VCaP (cell line): ENCODE measurements around the gene DENND1B.
A peak's percentile ranks its signal among the peaks of the same experiment; 100 is the strongest.
"Not testable (repeated sequence)": the region's sequence is repeated elsewhere in the genome, so short reads cannot be mapped to it uniquely, and the experiment has no call there.

Experiments used
- H3K27ac ChIP-seq: fragments of 450-650 bp; 2 replicates; pipeline ENCODE4 v1.5.1; 2017
- TF ChIP-seq, protein P1 (sequence below): fragments of 450-650 bp; conservative IDR thresholded peaks from 2 replicates; pipeline ENCODE4 v1.5.1; 2017; ENCODE audit warnings: mild to moderate bottlenecking, moderate library complexity

The DENND1B gene

DNA sequence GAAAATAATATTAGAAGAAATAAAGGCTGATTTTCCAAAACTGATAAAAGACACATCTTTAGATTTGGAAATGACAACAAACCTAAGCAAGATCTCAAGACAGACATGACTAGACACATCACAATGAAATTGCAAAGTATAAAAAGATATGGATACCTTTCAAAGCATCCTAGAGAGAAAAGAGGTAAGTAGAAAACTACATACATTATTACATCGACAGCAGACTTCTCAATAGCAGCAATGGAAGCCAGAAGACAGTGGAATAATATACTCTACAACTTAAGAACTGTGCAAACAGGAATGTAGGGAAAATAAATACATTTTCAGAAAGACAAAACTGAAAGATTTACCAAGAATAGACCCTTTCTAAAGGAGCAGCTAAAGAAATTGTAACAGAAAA is 50.2 kb downstream of the DENND1B start:
- TF ChIP-seq, protein P1, sequence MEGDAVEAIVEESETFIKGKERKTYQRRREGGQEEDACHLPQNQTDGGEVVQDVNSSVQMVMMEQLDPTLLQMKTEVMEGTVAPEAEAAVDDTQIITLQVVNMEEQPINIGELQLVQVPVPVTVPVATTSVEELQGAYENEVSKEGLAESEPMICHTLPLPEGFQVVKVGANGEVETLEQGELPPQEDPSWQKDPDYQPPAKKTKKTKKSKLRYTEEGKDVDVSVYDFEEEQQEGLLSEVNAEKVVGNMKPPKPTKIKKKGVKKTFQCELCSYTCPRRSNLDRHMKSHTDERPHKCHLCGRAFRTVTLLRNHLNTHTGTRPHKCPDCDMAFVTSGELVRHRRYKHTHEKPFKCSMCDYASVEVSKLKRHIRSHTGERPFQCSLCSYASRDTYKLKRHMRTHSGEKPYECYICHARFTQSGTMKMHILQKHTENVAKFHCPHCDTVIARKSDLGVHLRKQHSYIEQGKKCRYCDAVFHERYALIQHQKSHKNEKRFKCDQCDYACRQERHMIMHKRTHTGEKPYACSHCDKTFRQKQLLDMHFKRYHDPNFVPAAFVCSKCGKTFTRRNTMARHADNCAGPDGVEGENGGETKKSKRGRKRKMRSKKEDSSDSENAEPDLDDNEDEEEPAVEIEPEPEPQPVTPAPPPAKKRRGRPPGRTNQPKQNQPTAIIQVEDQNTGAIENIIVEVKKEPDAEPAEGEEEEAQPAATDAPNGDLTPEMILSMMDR, result no peak

DNA sequence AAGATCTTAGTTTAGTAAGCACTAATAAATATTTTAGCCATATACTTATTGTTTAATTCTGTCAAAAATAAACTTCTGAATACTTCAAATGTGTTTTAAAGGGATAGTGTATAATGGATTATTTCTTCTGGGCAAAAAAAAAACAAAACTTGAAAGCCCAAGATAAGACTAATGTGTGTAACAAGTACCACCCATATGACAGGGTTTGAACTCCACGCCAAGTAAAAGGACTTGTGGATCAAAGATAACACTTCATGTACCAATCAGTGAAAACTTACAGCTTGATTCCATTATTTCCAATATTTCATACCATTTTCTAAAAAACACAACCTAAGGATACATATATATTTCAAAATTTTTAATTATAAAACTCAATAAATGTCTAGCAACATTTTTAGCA is 59.5 kb downstream of the DENND1B start:
- TF ChIP-seq, protein P1, result no peak
- no peak overlapping the region for H3K27ac ChIP-seq

More for the DNA sequence above, 50.2 kb downstream of the DENND1B start:
- no peak overlapping the region for H3K27ac ChIP-seq

DNA sequence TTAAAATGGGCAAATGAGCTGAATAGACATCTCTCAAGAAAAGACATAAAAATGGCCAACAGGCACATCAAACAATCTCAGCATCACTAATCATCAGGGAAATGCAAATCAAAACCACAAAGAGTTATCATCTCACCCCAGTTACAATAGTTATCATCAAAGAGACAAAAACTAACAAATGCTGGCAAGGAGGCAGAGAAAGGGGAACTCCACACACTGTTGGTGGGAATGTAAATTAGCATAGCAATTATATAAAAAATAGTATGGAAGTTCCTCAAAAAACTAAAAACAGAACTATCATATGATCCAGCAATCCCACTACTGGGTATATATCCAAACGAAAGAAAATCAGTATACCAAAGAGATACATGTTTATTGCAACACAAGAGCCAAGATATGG is 68.7 kb downstream of the DENND1B start:
- H3K27ac ChIP-seq, result no peak overlapping the region
- TF ChIP-seq, protein P1, result no peak

DNA sequence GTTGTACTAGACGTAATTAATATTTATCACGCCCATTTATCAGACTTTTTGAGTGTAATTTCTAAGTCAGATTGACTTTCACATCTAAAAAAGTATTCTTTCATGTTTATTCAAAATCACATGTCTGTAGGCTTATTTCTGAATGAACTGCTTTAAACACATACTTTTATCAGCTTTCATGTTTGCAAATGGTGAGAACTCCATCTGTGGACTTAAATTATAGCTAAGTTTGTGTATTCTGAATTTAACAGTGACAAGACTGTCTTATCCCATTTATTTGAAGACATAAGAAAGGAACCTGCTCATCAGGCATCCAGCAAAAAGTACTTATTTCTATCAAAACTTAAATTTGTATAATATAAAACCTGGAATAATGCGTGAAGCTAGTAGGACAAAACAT is 69.3 kb downstream of the DENND1B start:
- H3K27ac ChIP-seq, result no peak overlapping the region
- TF ChIP-seq, protein P1, result no peak

DNA sequence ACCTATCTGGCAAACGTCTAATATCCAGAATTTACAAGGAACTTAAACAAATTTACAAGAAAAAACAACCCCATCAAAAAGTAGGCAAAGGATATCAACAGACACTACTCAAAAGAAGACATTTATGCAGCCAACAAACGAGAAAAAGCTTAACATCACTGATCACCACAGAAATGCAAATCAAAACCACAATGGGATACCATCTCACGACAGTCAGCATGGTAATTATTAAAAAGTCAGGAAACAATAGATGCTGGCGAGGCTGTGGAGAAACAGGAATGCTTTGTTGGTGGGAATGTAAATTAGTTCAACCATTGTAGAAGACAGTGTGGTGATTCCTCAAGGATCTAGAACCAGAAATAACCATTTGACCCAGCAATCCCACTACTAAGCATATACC is 74.6 kb downstream of the DENND1B start:
- H3K27ac ChIP-seq, result not testable (repeated sequence)

DNA sequence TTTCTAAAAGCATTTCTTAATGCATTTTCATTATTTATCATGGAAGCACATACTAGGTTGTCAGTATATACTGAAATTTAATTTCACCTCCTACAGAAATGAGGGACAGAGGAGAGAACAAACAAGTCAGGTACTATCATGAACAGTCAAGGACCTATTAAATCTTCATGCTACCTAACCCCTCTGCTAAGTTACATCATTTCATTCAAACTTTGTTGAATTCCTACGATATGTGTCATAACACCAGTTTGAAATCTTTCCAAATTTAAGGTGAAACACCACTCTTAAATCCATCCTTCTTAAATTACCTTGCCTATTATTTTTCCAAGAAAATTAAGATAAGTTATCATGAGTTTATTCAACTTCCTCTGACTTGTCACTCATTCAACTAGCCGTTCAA is 78.9 kb downstream of the DENND1B start:
- no peak overlapping the region for H3K27ac ChIP-seq
- TF ChIP-seq, protein P1, result no peak

DNA sequence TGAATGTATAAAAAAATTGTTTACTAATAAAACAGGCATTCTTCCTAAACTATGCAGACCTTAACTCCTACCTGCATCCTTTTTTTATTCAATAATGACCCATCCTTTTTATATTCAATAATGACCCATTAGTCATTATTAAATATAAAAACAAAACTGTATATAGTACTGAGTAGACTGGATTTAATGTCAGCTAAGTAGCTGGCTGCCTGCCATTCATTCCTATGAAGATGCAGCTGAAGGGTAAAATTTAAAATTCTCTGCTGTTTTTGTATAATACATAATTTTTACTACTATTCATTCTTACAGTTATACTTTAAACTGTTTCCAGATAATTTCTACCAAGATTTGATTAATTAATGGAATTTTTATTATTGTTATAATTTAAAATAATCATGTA is 79.3 kb downstream of the DENND1B start:
- H3K27ac ChIP-seq, result no peak overlapping the region
- TF ChIP-seq, protein P1, result no peak

DNA sequence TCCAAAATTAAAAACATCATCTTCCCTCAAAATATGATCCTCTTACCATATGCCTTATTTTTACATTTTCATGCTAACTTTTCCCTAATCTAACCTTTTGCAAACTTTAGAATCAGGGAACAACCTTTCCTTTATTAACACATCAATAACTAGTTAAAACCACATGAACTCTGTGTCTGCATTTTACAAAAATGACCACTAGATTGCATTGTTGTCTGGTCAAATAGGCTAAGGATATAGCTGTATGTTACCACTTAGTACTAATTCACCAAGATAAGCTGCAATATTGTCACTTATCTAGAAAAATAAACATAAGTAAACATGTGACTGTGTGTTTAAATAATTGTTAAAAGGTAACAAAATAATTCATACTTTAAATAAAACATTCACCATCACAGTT is 82.3 kb downstream of the DENND1B start:
- H3K27ac ChIP-seq, result 0 out of 2 replicates have a peak overlapping the region, but pooled peaks have one; percentile 1
- TF ChIP-seq, protein P1, result peak; percentile 76
